Rectal smooth muscle tissue (tissue), 1 donor: ENCODE data around the gene TMEM255B.
A peak's percentile ranks its signal among the peaks of the same experiment; 100 is the strongest.

Source experiments
- H3K27ac ChIP-seq: one replicate; pipeline ENCODE4 v1.7.0; 2013; ENCODE audit warnings: low read depth, low read length, inconsistent platforms
- H3K27me3 ChIP-seq: one replicate; pipeline ENCODE4 v1.7.0; 2013; ENCODE audit warnings: low read length; ENCODE audit not compliant: control insufficient read depth, insufficient read depth
- H3K36me3 ChIP-seq: one replicate; pipeline ENCODE4 v1.7.0; 2013; ENCODE audit warnings: low read length; ENCODE audit not compliant: control insufficient read depth, insufficient read depth
- H3K4me1 ChIP-seq: one replicate; pipeline ENCODE4 v1.7.0; 2013; ENCODE audit warnings: low read length; ENCODE audit not compliant: control insufficient read depth, insufficient read depth
- H3K4me3 ChIP-seq: one replicate; pipeline ENCODE4 v1.7.0; 2013; ENCODE audit warnings: low read length
- H3K9ac ChIP-seq: one replicate; pipeline ENCODE4 v1.7.0; 2013; ENCODE audit warnings: low read length

TMEM255B gene

DNA sequence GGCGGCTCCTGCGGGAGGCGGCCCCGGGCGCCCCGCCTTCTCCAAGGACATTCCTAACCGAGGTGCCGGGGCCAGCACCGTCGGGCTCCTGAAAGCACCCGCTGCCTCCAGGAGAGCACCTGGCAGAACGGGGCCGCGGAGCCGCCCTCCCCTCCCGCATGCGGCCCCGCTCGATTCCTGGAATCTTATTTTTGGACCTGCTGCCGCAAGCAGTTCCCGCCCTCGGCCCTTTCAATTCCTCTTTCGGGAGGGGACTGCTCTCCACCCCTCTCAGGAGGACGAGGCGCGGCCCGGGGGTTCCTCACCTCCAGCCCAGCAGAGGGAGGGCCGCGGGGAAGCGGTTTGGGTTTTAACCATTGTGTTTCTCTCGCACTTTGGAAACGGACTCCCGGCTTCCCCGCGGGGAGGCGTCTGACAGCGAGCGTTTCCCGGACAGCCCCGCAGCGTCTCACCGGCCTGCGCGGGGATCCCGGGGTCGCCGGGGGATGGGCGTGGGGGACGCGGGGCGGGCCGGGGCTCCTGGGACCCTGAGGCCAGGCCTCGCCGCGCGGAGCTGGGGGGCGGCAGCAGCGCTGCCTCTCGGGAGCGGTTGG lies 104.0 kb downstream of the TMEM255B start:
- Histone ChIP-seq H3K4me3 (peak overlapping the region; percentile 63), H3K36me3 (no peaks in the 10 kb centered on the region), H3K27me3 (no peaks in the 10 kb centered on the region), H3K27ac (peak overlapping the region; percentile 48), H3K4me1 (no peaks in the 10 kb centered on the region), H3K9ac (no peak overlapping the region)

DNA sequence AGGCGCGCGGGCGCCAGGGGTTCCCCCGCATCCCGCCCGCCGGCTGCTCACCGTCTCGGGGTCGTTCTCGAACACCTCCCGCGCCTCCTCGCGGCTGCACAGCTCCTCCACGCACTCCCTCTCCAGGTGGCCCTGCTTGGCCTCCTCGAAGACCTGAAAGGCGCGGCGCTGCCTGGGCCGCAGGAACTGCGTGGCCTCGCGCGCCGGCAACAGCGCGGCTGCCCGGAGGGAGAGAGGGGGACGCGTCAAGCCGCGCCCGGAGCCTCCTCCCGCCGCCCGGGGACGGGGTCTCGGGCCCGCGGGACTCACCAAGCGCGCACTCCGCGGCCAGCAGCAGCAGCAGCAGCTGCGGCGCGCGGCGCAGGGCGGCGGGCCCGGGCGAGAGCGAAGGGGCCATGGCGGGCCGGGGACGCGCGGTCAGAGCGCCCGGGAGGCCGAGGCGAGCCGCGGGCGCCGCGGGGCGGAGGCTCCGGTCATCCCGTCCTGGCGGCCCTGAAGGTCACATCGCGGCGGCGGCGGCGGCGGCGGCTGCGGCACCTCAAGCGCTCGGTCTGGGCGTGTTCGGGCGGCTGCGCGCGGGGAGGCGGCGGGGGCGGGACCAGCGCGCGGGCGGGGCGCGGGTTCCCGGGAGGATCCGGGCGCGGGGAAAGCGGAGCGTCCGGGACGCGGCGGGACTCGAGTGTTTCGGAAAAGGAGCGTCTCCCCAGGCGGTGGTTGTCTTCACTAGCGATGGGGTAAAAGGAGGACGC lies 104.7 kb downstream of the TMEM255B start, which contains the start of gene GAS6:
TSS of gene GAS6 (minus strand) at position 553 of the 749 bp plus-strand sequence. CDS start at position 397, 156 bp downstream.
- Histone ChIP-seq H3K27ac (peak within 1 kb of the TSS; percentile 48), H3K36me3 (no peaks in the 10 kb centered on the region), H3K27me3 (no peaks in the 10 kb centered on the region), H3K4me1 (no peaks in the 10 kb centered on the region), H3K9ac (peak within 1 kb of the TSS; percentile 19), H3K4me3 (peak within 1 kb of the TSS; percentile 79)

DNA sequence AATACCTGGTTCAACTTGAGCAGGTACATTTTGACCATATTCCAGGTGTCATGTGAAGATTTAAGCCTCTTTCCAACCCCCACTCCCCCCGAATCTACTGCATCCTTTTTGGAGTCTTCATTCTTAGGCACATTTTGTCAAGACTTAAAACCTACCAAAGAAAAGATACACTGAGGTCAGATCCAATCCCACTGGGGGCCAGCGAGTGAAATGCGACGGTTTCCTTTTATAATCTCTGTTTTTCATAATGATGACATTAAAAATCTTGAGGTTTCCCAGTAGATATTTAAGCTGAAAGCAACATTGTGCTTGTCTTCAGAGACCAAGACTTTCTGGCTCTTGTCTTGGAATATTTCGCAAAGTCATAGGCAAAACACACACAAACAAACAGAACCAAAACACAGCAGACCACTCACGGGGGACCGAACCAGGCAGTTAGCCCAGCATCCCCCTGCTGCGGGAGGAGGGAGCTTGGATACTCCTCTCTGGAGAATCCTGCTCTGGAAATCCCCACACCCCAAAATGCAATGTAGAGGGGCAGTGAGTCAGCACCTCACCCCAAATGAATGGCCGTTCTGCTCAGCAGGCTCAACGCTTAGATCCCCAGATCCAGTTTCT lies 105.4 kb downstream of the TMEM255B start:
- H3K27ac ChIP-seq, result peak overlapping the region; percentile 13
- peak overlapping the region; percentile 19 for H3K9ac ChIP-seq
- peak overlapping the region; percentile 79 for H3K4me3 ChIP-seq
- no peaks in the 10 kb centered on the region for H3K36me3 ChIP-seq
- no peaks in the 10 kb centered on the region for H3K4me1 ChIP-seq
- no peaks in the 10 kb centered on the region for H3K27me3 ChIP-seq

DNA sequence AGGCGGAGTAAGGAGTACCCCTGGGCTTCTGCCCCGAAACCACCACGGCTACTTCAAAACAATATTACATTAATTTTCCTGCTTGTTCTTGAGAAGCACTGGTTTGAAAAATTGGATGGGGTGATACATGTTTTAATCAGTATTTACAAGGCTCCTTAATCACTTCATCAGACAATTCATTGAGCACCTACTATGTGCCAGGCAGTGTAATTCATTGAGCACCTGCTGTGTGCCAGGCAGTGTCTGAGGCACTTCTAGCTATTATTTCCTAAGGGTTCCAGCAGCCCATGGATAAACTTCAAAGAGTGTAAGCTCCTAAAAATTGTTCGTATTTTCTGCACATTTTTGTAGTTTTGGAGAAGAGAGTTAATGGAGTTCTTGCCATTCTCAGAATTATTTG lies 106.4 kb downstream of the TMEM255B start:
- H3K27me3 ChIP-seq, result no peaks in the 10 kb centered on the region
- H3K36me3 ChIP-seq, result no peaks in the 10 kb centered on the region
- no peaks in the 10 kb centered on the region for H3K4me1 ChIP-seq
- H3K27ac ChIP-seq, result no peak overlapping the region
- no peak overlapping the region for H3K4me3 ChIP-seq
- H3K9ac ChIP-seq, result no peak overlapping the region
